COLO829 (cell line): Measurements from ENCODE around the gene TRAPPC2.

Experiments used
- DNase-seq: peaks from one replicate; pipeline ENCODE4 v3.0.0; 2012; ENCODE audit warnings: low spot score

The TRAPPC2 gene

DNA sequence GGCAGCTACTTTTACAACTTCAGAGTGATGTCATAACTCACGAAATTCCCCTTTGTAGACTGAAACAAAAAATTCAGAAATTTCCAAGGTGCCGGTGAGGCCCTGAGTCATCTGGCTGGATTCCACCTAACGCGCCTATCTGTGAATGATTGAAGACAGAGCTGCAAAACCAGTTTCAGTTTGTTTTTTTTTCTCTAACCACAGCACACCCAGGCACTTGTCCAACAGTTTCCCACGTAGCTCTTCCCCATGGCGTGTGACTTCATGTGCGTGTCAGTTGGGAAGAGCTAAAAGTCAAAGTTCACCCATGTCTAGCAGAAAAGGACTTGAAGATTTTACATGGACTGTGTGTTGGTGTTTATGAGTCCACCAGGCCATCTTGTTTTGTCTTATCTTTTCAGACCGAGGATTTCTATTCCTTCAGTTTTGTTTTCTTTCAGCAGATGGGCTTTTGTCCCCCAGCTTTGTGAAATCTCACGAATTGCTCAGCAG lies 65.1 kb downstream of the TRAPPC2 start:
- DNase-seq = peak; percentile 74

DNA sequence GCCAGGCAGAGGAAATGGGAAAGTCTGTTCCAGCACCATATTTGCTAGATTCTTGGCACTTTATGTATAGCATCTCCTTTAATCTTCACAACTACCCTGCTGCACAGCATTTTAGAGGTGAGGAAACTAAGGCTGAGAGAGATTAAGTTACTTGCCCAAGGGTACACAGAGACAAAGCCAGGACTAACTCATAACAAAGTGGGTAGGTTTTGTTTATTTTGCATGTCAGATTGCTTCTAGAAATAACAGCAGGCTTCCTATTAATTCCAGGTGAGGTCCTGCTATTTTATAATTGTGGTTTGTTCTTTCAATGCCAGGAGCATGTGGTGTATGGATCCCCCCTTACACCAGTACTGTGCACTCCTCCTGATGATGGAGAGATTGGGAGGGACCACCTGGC lies 66.5 kb downstream of the TRAPPC2 start:
- DNase-seq = no peak

DNA sequence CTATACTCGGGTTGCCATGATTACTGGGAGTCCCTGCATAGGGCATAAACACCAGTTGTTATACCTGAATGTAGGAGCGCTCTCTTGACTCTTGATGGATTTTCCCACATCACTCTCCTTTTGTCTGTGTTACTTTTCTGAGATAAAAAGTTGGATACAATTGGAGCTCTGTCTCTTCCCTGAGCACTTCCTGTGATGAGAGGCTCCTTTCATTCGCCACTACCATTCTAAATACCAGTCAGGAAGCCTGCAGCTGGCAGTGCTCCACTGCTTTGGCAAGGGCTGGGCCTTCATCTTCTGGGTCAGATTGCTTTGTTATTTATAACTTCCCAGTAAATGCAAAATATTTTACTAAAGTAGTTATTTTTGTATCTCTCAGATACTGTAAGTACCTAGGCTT lies 67.6 kb downstream of the TRAPPC2 start:
- DNase-seq = peak; percentile 88

DNA sequence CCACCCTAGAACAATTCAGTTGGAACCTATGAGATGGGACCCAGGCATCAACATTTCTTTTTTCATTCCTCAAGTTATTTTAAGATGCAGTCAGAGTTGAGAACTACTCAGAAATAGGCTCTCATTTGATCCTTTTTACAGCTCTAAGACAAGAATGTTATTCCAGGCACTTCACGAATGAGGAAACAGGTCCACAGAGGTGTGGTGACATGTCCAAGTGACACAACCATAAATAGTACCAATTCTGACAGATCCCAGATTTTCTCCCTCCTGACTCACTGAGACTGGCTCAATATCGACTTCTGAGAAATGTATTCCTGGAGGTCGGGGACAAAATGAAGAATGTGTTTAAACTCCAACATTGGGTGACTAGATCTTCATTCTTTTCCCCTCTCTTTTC lies 70.4 kb downstream of the TRAPPC2 start:
- no peak for DNase-seq

DNA sequence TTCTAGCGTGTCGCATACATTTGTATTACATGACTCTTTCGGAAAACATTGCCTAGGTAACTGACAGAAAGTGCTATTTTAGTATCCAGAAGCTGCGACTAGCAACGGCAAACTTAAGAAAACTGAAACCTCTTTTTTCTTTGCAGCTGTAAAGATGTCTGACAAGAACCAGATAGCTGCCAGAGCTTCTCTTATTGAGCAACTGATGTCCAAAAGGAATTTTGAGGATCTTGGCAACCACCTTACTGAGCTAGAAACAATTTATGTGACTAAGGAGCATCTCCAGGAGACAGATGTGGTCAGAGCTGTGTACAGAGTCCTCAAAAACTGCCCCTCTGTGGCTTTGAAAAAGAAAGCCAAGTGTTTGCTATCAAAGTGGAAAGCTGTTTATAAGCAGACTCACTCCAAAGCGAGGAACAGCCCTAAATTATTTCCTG lies 72.0 kb downstream of the TRAPPC2 start:
- DNase-seq = no peak
